Adrenal gland (tissue), 12 donors: ENCODE results near the gene ICAM1. TPM values are rescaled to one million over a fixed set of nuclear protein-coding genes. Genes with fewer than 3 reads are reported as not detected.

Experiments used
- DNase-seq, 7 donors: peaks; one replicate each; pipeline ENCODE4 v3.0.0-alpha.2; 2019 to 2020
- H3K27ac ChIP-seq, 5 donors: fragments of 200-600 bp; sonication (generic) in 4 of 5; 1 replicate in 3 of 5; 2 replicates in 2 of 5; pipeline versions ENCODE4 v1.5.1 to v1.8.0; 2016 to 2020; ENCODE audit warnings: mild to moderate bottlenecking in 1 of 5
- H3K27me3 ChIP-seq: fragments of 200-600 bp; 2 replicates; pipeline ENCODE4 v1.8.0; 2021
- H3K36me3 ChIP-seq, 2 donors: fragments of 200-600 bp; replicated peaks in 1 of 2; 1 replicate in 1 of 2; 2 replicates in 1 of 2; pipeline versions ENCODE4 v1.5.1 to v1.8.0; 2018 to 2022
- H3K4me1 ChIP-seq, 2 donors: fragments of 200-600 bp; replicated peaks in 1 of 2; 1 replicate in 1 of 2; 2 replicates in 1 of 2; pipeline versions ENCODE4 v1.5.1 to v1.8.0; 2018 to 2021
- H3K4me3 ChIP-seq, 4 donors: fragments of 200-600 bp; sonication (generic) in 3 of 4; one replicate each; pipeline ENCODE4 v1.5.1; 2016 to 2018
- H3K9me3 ChIP-seq, 3 donors: fragments of 200-600 bp; sonication (generic) in 1 of 3; replicated peaks in 1 of 3; 1 replicate in 2 of 3; 2 replicates in 1 of 3; pipeline versions ENCODE4 v1.5.1 to v1.8.0; 2016 to 2021
- CTCF ChIP-seq, 6 experiments: fragments of 450-650 bp in 4 of 6; fragments of 200-600 bp in 2 of 6; sonication (generic) in 1 of 6; IDR thresholded peaks; 1 replicate in 5 of 6; 2 replicates in 1 of 6; pipeline versions ENCODE4 v1.5.1 to v1.8.0; 2016 to 2021; ENCODE audit warnings: antibody characterized with exemption in 6 of 6, mild to moderate bottlenecking in 2 of 6, moderate library complexity in 1 of 6
- POLR2A ChIP-seq, 2 donors: fragments of 450-650 bp; IDR thresholded peaks; one replicate each; pipeline ENCODE4 v1.6.1; 2017; ENCODE audit warnings: antibody characterized with exemption in 2 of 2, mild to moderate bottlenecking in 2 of 2, moderate library complexity in 1 of 2
- WGBS, 4 donors: extraction: QIAGEN DNeasy Blood & Tissue Kit in 2 of 4; methylation state at CpG; one replicate each; pipeline versions ENCODE4 v1.1.5 to v1.1.7; 2013 to 2017; 5-methylcytosine and 5-hydroxymethylcytosine counted together
- intact Hi-C, 2 donors: fragments of 100-400 bp; cut with DNase I; formaldehyde crosslinking; loops; one replicate each; pipeline versions ENCODE4 v1.14.1 to v1.15.0; 2022 to 2023
- polyA plus RNA-seq, 3 donors: library from polyadenylated mRNA; stranded (reverse); fragments of 200-250 nt in 2 of 3; fragments of 350-450 nt in 1 of 3; fragmentation: Illumina TruSeq in 1 of 3; extraction: RNeasy Lipid Tissue Mini Kit (QIAGEN cat#74804) in 1 of 3; gene quantifications; one replicate each; pipeline ENCODE4 v1.2.3, GENCODE V29; 2013 to 2014
- total RNA-seq, 9 donors: library from RNA; depleted of rRNA in 4 of 9; stranded (reverse); fragments of >200 nt in 4 of 9; fragments of 120-200 nt in 1 of 9; fragmentation: NEBNext Ultra II Directional in 1 of 9; extraction: Animal tissue kit (Norgen Biotek cat#: 25700) in 1 of 9; gene quantifications; one replicate each; pipeline versions ENCODE4 v1.1.0 to v1.2.4, GENCODE V29; 2013 to 2023
- donor health status: healthy with polysubstance abuse.
- donor health status: Bipolar disorder and iron deficiency.
- donor health status: DM: yes; HTN: yes; CAD: no.
- donor health status: DM: no; HTN: no; CAD: no.
- donor health status: DM: no; HTN: no; CAD: no.
- donor health status: DM: yes; HTN: yes; CAD: no.

Gene ICAM1
- total and polyA plus RNA-seq, 12 donors, result 2.2 to 90.4 (median 27.4) TPM

- Histone ChIP-seq H3K27me3 (no peaks in the 10 kb centered on the region), H3K9me3 (no peaks in the 10 kb centered on the region), H3K27ac (peak overlapping the region in 2 of 5 donors; percentile 49 to 86), H3K4me1 (peaks cover 7 to 28% of the 10 kb centered on the region in 2 donors), H3K36me3 (no peaks in the 10 kb centered on the region), H3K4me3 (no peak overlapping the region)
- DNase-seq, result no peak
- 75 to 84% (median 78%) methylated on average over 2 to 5 of the region's 5 CpGs for WGBS, 4 donors
- intact Hi-C loops, result no loop called here
- TF ChIP-seq POLR2A (IDR thresholded peaks at IDR 0.05), result no peak
- no peak for TF ChIP-seq CTCF (IDR thresholded peaks at IDR 0.05)
Measured at GRCh38 chr19:10228393-10228792, 42.5 kb upstream of the ICAM1 start.

- no peak overlapping the region for H3K4me3 ChIP-seq
- H3K27ac ChIP-seq, result peak overlapping the region in 2 of 5 donors; percentile 49 to 86
- intact Hi-C loops, result no loop called here
- peak in 1 of 7 donors; percentile 33 for DNase-seq
- WGBS, 4 donors, result 62 to 85% (median 67%) methylated on average over 2 of the region's 2 CpGs
- no peak for TF ChIP-seq POLR2A (IDR thresholded peaks at IDR 0.05)
- peak in 5 of 6 experiments; percentile 21 to 50 (median 39) for TF ChIP-seq CTCF (IDR thresholded peaks at IDR 0.05)
- peaks cover 7 to 28% of the 10 kb centered on the region in 2 donors for H3K4me1 ChIP-seq
- no peaks in the 10 kb centered on the region for H3K9me3 ChIP-seq
- no peaks in the 10 kb centered on the region for H3K27me3 ChIP-seq
- H3K36me3 ChIP-seq, result no peaks in the 10 kb centered on the region
Measured at GRCh38 chr19:10228920-10229319, 42.0 kb upstream of the ICAM1 start.

- intact Hi-C loops, result loop anchor here in 1 of 2 donors (5.0 kb wide), 1 partner anchor 38 kb away; the partner anchor contains the start of gene DNMT1
- H3K4me3 ChIP-seq, result peak overlapping the region; percentile 70 to 78 (median 72)
- WGBS, 4 donors, result 0 to 2% (median 1%) methylated on average over 10 to 70 of the region's 70 CpGs
- H3K9me3 ChIP-seq, result no peaks in the 10 kb centered on the region
- peaks cover 7 to 28% of the 10 kb centered on the region in 2 donors for H3K4me1 ChIP-seq
- no peaks in the 10 kb centered on the region for H3K36me3 ChIP-seq
- peak overlapping the region in 4 of 5 donors; percentile 73 to 88 (median 86) for H3K27ac ChIP-seq
- H3K27me3 ChIP-seq, result no peaks in the 10 kb centered on the region
- TF ChIP-seq CTCF (IDR thresholded peaks at IDR 0.05), result no peak
- no peak for TF ChIP-seq POLR2A (IDR thresholded peaks at IDR 0.05)
- peak in 5 of 7 donors; percentile 22 to 65 (median 44) for DNase-seq
Measured at GRCh38 chr19:10230173-10230860, 40.6 kb upstream of the ICAM1 start.

GRCh38 chr19:10230861-10231611 lies 39.9 kb upstream of the ICAM1 start, which contains the start of gene S1PR2:
Gene S1PR2, minus strand, starts transcription at chr19:10231331. Its CDS starts 6,426 bp downstream, at chr19:10224905.
- H3K27me3 ChIP-seq, result no peaks in the 10 kb centered on the region
- H3K4me1 ChIP-seq, result peaks cover 7 to 28% of the 10 kb centered on the region in 2 donors
- intact Hi-C loops, result loop anchor here in 1 of 2 donors (5.0 kb wide), 1 partner anchor 39 kb away; the partner anchor contains the start of gene DNMT1
- H3K9me3 ChIP-seq, result no peaks in the 10 kb centered on the region
- peak within 1 kb of the TSS in 4 of 5 donors; percentile 73 to 88 (median 86) for H3K27ac ChIP-seq
- peak within 1 kb of the TSS; percentile 70 to 78 (median 72) for H3K4me3 ChIP-seq
- no peaks in the 10 kb centered on the region for H3K36me3 ChIP-seq
- WGBS, 4 donors, result 0 to 2% (median 0%) methylated on average over 24 to 73 of the region's 73 CpGs; no CpG with 5 or more reads in 1 of the 4 donors
- TF ChIP-seq CTCF (IDR thresholded peaks at IDR 0.05), result no peak
- peak; percentile 22 to 28 for TF ChIP-seq POLR2A (IDR thresholded peaks at IDR 0.05)
- peak; percentile 62 to 77 (median 70) for DNase-seq
